SH-SY5Y (cell line): ENCODE results near the gene CDKL5.

Experiments
- GATA2 ChIP-seq: IDR thresholded peaks from 2 replicates; pipeline ENCODE4 v1.6.1; 2011; ENCODE audit warnings: mild to moderate bottlenecking, low read depth, low read length
- GATA3 ChIP-seq: IDR thresholded peaks from 2 replicates; pipeline ENCODE4 v1.6.1; 2011; ENCODE audit warnings: low read depth, mild to moderate bottlenecking, low read length, moderate library complexity

- TF ChIP-seq GATA3 (no peak), GATA2 (no peak)
Measured at GRCh38 chrX:18649498-18649951, 224.1 kb downstream of the CDKL5 start.
